Spleen (tissue), 7 donors: ENCODE data around the gene EIF5A2.

Experiments
- POLR2A ChIP-seq, 3 donors: fragments of 450-650 bp; IDR thresholded peaks; one replicate each; pipeline ENCODE4 v1.5.1; 2017; ENCODE audit warnings: antibody characterized with exemption in 3 of 3, mild to moderate bottlenecking in 1 of 3
- POLR2AphosphoS5 ChIP-seq, 3 donors: sonication (generic); formaldehyde crosslinking; IDR thresholded peaks; one replicate each; pipeline ENCODE4 v1.5.1; 2017; ENCODE audit warnings: antibody characterized with exemption in 3 of 3
- TF ChIP-seq, protein P1 (sequence below), 11 experiments: fragments of 200-600 bp in 7 of 11; fragments of 450-650 bp in 4 of 11; sonication (generic) in 4 of 11; IDR thresholded peaks in 8 of 11; conservative IDR thresholded peaks in 3 of 11; 1 replicate in 7 of 11; 2 replicates in 4 of 11; pipeline versions ENCODE4 v1.4.0 to v1.8.0; 2016 to 2021; ENCODE audit warnings: antibody characterized with exemption in 11 of 11, inconsistent platforms in 4 of 11, mild to moderate bottlenecking in 1 of 11
- donor health status: DM: no; HTN: no; CAD: no; lungs with moderate emphysema.
- donor health status: DM: no; HTN: no; CAD: no.
- donor health status: DM: no; HTN: no; CAD: no.

DNA sequence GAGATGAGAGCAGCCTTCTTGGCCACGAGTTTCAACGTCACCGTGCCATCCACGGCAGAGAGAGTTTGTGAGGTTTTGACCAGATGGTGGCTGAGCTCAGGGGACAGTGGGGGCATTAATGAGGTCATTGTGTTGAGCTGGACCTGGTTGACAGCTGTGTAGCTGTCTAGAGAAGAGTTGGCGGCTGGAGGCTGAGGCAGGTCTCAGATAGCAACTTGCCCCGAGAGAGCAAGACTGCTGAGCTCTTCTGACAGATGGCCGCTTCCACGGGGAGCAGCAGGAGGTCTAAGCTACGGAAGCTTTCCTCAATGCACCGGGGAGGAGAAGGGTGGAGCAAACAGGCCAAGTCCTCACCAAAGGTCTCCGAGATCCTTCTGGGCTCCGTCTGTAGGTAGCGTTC lies 44.8 kb upstream of the EIF5A2 start:
- TF ChIP-seq POLR2AphosphoS5 (IDR thresholded peaks at IDR 0.05), result no peak
- TF ChIP-seq, protein P1, sequence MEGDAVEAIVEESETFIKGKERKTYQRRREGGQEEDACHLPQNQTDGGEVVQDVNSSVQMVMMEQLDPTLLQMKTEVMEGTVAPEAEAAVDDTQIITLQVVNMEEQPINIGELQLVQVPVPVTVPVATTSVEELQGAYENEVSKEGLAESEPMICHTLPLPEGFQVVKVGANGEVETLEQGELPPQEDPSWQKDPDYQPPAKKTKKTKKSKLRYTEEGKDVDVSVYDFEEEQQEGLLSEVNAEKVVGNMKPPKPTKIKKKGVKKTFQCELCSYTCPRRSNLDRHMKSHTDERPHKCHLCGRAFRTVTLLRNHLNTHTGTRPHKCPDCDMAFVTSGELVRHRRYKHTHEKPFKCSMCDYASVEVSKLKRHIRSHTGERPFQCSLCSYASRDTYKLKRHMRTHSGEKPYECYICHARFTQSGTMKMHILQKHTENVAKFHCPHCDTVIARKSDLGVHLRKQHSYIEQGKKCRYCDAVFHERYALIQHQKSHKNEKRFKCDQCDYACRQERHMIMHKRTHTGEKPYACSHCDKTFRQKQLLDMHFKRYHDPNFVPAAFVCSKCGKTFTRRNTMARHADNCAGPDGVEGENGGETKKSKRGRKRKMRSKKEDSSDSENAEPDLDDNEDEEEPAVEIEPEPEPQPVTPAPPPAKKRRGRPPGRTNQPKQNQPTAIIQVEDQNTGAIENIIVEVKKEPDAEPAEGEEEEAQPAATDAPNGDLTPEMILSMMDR (IDR thresholded peaks at IDR 0.05 in 8 of 11, conservative IDR thresholded peaks at IDR 0.05 in 3 of 11), result no peak
- no peak for TF ChIP-seq POLR2A (IDR thresholded peaks at IDR 0.05)
